LHCN-M2 (cell line): ENCODE results near the gene PATL1. TPM values are rescaled to one million over a fixed set of nuclear protein-coding genes. Genes with fewer than 3 reads are reported as not detected.

Experiments
- DNase-seq: peaks from one replicate; pipeline ENCODE4 v3.0.0-alpha.2; 2012; ENCODE audit warnings: low read depth
- total RNA-seq: library from RNA; depleted of rRNA; stranded (reverse); fragments of >200 nt; gene quantifications from 2 replicates; pipeline ENCODE4 v1.2.3, GENCODE V29; 2014

PATL1 gene
- total RNA-seq, 1 experiment from 2014 or later, result 23.1 TPM

- no peak for DNase-seq
Observed at GRCh38 chr11:59676205-59676604, 7.4 kb upstream of the PATL1 start.

DNA sequence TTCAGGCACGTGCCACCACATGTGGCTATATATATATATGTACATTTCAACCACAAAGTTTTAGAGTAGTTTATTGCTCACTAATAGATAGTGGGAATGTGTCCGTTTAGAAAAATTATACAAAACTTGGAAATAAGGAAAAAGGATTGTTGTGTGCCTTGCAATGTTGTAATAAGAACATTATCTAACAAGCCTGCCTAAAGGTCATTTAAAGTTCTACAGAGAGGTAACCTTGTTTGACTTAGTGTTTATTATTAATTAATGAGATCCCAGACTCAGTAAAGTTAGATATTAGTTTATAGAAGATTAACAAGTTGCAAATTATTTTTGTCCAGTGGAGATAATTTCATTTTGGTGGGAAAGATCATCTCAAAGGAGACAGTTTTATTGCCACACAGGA is 5.5 kb upstream of the PATL1 start:
- DNase-seq, result no peak

DNA sequence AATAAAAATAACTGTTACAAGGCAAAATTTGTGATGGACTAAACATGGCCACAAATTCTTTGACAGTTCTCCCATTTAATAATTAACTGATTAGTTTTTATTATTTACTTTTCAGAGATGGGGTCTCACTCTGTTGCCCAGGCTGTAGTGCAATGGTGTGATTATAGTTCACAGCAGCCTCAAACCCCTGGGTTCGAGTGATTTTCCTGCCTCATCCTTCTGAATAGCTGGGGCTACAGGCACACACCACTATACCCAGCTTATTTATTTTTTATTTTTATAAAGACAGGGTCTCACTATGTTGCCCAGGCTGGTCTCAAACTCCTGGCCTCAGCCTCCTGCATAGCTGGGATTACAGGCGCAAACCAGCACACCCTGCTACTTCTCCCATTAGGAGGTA is 4.5 kb upstream of the PATL1 start:
- DNase-seq, result no peak

GRCh38 chr11:59671471-59671870 is 2.6 kb upstream of the PATL1 start:
- no peak for DNase-seq

- DNase-seq, result no peak
Observed at GRCh38 chr11:59669611-59670009, 773 bp upstream of the PATL1 start.

- peak; percentile 43 for DNase-seq
Observed at GRCh38 chr11:59668188-59668949, 468 bp downstream of the PATL1 start.

- no peak for DNase-seq
Observed at GRCh38 chr11:59667812-59668187, 1.0 kb downstream of the PATL1 start.

- no peak for DNase-seq
Observed at GRCh38 chr11:59666969-59667368, 1.9 kb downstream of the PATL1 start.

GRCh38 chr11:59660621-59661020 is 8.2 kb downstream of the PATL1 start:
- no peak for DNase-seq

- no peak for DNase-seq
Observed at GRCh38 chr11:59659981-59660380, 8.9 kb downstream of the PATL1 start.

DNA sequence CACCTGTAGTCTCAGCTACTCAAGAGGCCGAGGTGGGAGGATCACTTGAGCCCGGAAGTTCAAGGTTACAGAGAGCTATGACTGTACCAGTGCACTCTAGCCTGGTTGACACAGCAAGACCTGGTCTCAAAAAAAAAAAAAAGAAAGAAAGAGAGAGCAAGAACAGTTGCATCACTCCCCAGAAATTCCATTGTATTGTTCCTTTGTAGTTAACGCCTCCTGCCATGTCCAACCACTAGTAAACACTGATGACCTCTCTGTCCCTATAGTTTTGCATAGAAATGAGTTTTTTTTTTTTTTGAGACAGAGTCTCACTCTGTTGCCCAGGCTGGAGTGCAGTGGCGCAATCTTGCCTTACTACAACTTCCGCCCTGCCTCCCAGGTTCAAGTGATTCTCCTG is 10.8 kb downstream of the PATL1 start:
- no peak for DNase-seq

DNA sequence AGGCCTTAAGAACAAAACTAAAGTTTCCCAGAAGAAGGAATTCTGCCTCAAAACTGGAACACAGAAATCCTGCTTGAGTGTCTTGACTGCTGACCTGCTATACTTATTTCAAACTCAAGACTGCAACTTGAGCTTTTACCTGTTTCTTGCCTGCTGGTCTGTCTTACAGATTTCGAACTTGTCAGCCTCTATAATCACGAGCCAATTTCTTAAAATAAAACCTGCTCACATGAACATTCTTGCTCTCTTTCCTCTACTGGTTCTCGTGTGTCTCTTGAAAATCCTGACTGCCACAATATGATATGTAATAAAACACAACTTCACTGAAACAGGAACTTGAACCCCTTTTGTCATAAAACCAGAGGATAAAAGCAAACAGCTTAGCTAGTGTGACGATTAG is 13.9 kb downstream of the PATL1 start:
- no peak for DNase-seq

- no peak for DNase-seq
Observed at GRCh38 chr11:59647245-59647980, 21.4 kb downstream of the PATL1 start.

- DNase-seq, result no peak
Observed at GRCh38 chr11:59644528-59644927, 24.3 kb downstream of the PATL1 start.

DNA sequence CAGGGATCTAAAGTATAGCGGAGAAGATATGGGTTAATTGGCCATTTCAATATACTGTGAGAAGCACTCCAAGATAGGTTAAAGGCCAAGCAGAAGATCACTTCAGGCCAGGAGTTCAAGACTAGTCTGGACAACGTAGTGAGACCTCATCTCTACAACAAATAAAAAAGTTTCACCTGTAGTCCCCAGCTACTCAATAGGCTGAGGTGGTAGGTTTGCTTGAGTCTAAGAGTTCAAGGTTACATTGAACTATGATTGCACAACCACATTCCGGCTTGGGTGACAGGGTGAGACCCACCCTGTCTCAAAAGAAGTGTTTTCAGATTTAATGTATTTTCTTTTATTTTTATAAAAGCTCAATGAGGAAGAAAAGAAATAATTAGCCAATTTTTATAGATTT is 25.4 kb downstream of the PATL1 start:
- DNase-seq, result no peak

- no peak for DNase-seq
Observed at GRCh38 chr11:59641156-59641555, 27.7 kb downstream of the PATL1 start.

- DNase-seq, result no peak
Observed at GRCh38 chr11:59630493-59630892, 38.3 kb downstream of the PATL1 start.

GRCh38 chr11:59629996-59630395 is 38.8 kb downstream of the PATL1 start:
- no peak for DNase-seq

- peak; percentile 6 for DNase-seq
Observed at GRCh38 chr11:59626969-59627368, 41.9 kb downstream of the PATL1 start.

- no peak for DNase-seq
Observed at GRCh38 chr11:59625703-59626102, 43.1 kb downstream of the PATL1 start.

- DNase-seq, result no peak
Observed at GRCh38 chr11:59617876-59618275, 51.0 kb downstream of the PATL1 start.

GRCh38 chr11:59616396-59616982 is 52.3 kb downstream of the PATL1 start:
- DNase-seq, result no peak
